Stimulated activated CD4-positive, alpha-beta T cell treated with anti-CD3 and anti-CD28 coated beads, Interleukin-1b, Interleukin-23, amount 100 ng/mL, for 4 hours (primary cell): Measurements from ENCODE around the gene CIAO2B.
"Not testable (repeated sequence)": the region's sequence is repeated elsewhere in the genome, so short reads cannot be mapped to it uniquely, and the experiment has no call there.

Experiments used
- DNase-seq, 2 donors: peaks; one replicate each; pipeline ENCODE4 v3.0.0-alpha.2; 2020; ENCODE audit warnings: low read depth in 2 of 2

The CIAO2B gene

GRCh38 chr16:66904846-66905632 lies 29.2 kb downstream of the CIAO2B start:
- DNase-seq, result no peak

GRCh38 chr16:66904428-66904845 lies 29.8 kb downstream of the CIAO2B start:
- DNase-seq, result no peak

- no peak for DNase-seq
Measured at GRCh38 chr16:66903544-66904427, 30.4 kb downstream of the CIAO2B start.

- no peak for DNase-seq
Measured at GRCh38 chr16:66902648-66903543, 31.3 kb downstream of the CIAO2B start.

- no peak for DNase-seq
Measured at GRCh38 chr16:66901626-66902025, 32.6 kb downstream of the CIAO2B start.

DNA sequence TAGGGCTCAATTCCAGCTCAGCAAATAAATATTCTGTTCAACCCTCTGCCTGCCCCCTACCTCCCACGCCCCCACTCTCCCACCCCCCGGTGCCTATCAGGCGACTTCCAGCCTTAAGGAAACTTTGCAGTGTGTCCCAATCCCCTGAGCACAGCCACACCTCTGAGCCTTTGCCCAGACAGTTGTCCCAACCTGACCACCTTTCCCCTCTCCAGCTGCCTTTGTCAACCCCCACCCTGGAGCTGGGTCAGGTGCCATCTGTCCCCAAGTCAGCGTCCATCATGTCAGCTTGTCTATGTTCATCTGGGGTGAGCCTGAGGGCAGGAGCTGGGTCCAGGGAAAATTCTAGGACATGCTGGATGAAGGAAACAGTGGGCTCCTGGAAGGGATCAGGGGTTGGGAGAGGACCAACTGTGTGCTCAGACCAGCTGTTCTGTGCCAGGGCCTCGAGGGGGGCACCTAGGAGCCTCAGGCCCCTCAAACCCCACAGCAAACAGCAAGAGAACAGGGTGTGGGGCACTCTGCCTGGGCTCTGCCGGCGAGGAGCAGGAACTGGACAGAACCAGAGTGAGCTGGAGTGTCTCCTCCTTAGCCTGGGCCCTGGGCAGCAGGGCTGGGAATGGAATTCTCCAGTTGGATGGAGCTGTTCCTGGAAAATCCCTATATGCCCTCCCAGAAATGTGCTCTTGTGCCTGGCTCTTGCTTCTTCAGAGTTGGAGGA lies 33.3 kb downstream of the CIAO2B start:
- no peak for DNase-seq

DNA sequence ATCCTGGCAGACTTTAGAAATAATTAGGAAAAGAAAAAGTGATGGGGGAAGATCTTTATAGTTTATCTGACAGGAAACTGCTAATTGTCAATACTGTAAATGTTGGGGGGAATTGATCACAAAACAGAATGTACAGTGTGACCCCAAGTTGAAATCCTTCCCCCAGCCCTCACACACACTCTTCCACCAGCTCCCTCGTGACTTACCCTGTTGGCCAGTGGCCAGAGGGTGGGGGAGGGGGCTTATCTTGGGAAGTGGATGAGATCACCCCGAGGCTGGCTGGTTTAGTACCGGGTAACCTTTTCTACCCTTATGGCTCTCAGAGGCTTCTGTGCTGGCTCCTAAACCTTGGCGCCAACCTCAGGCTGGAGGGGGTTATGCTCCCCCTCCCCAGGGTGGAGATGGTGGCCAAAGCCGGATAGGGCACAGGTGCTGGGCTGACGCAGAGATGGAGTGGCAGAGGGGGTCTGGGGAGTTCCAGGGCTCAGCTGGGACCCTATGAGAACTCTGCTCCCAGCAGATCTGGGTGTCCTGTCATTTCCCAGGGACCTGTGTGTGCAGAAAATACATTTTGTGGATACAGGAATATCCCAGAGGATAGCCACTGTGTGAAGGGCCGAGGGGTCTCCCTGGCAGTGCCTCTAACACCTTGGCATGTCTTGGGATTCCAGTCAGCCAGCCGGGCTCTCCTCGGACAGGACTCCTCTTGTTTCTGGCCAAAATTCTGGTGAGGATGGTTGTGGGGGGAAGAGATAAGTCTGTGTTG lies 34.1 kb downstream of the CIAO2B start:
- DNase-seq, result no peak

GRCh38 chr16:66899310-66899944 lies 34.8 kb downstream of the CIAO2B start:
- DNase-seq, result no peak

- no peak for DNase-seq
Measured at GRCh38 chr16:66898933-66899309, 35.3 kb downstream of the CIAO2B start.

- DNase-seq, result no peak
Measured at GRCh38 chr16:66898207-66898606, 36.0 kb downstream of the CIAO2B start.

- not testable (repeated sequence) for DNase-seq
Measured at GRCh38 chr16:66896682-66897081, 37.5 kb downstream of the CIAO2B start.

GRCh38 chr16:66895999-66896398 lies 38.2 kb downstream of the CIAO2B start:
- no peak for DNase-seq

DNA sequence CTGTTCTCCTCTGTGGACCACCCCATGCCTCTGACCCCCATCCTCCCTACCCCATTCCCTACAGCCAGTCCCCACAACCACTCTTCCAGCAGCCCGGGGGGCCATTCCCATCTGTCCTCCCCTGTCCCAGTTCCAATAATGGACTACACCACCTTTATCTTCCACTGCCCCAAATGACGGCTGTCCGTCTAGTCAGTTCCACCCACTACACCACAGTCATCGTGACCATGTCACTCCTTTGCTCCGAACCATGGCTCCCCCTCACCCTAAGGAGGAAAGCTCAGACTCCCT lies 38.6 kb downstream of the CIAO2B start:
- no peak for DNase-seq

- DNase-seq, result peak; percentile 37 to 43
Measured at GRCh38 chr16:66894948-66895688, 39.1 kb downstream of the CIAO2B start.

DNA sequence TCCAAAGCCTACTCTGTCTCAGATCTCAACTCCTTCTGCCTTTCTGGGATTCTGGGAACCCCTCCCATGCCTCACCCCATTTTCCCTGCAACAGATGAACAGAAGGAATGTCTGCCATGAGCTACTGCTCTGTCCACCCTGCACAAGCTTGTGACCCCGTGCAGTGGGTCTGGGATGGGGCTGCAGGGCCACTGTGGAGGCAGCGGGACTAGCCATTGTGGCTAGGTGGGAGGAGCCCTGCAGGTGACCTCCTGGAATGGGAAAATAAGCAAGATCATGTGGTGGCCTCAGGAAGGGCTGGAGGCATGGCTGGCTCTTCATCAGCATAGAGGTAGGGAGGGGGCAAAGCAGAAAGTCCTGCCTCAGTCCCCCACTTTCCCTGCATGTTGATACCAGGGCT lies 40.1 kb downstream of the CIAO2B start:
- DNase-seq, result no peak

DNA sequence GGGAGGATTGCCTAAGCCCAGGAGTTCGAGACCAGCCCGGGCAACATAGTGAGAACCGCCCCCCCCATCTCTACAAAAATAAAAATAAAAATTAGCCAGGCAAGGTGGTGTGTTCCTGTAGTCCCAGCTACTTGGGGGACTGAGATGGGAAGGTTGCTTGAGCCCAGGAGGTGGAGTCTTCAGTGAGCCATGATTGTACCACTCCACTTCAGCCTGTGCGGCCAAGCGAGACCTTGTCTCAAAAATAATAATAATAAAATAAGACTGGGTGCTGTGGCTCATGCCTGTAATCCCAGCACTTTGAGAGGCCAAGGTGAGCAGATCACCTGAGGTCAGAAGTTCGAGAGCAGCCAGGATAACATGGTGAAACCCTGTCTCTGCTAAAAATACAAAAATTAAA lies 42.4 kb downstream of the CIAO2B start:
- DNase-seq, result no peak

- DNase-seq, result no peak
Measured at GRCh38 chr16:66891360-66891759, 42.8 kb downstream of the CIAO2B start.

DNA sequence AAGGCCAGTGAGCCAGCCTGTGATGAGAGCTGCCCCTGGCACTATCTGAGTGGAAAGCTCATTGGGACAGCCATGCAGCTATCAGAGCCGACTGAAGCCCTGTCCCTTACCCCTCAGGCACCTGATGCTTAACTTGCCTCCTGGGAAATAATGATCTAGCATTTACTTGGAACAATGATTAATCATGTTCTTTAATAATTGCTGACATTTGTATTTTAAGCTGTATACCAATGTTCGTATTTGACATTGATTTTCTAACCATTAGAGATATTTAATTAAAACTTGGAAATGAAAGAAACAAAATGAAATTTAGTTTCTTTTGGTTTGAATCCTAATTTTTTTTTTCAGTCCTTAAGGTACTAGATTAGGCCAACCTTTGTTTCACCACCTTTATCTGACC lies 43.4 kb downstream of the CIAO2B start:
- DNase-seq, result no peak

DNA sequence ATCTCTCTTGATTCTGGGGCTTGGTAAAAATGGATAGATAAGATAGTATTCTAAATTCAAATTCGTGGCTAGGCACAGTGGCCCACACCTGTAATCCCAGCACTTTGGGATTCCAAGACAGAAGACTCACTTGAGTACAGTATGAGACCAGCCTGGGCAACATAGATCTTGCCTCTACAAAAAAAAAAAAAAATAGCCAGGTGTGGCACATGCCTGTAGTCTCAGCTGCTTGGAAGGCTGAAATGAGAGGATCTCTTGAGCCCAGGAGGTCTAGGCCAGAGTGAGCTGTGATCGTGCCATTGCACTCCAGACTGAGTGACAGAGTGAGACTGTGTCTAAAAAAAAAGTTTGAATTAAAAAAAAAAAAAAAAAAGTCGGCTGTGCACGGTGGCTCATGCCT lies 44.6 kb downstream of the CIAO2B start:
- no peak for DNase-seq
